HepG2 (cell line): ENCODE results near the gene PPP4R1. TPM values are rescaled to one million over a fixed set of nuclear protein-coding genes. Genes with fewer than 3 reads are reported as not detected.

Source experiments
- ATAC-seq: fragments of 200-7000 bp; cut with Tn5 transposase; 3 replicates; pipeline ENCODE4 v1.9.1; 2020; ENCODE audit warnings: mild to moderate bottlenecking, moderate library complexity
- BruUV-seq: library from RNA; stranded (reverse); fragments of 400-500 nt; replicated peaks from 2 replicates; lab custom pipeline; 2021; lab: Mats Ljungman, UMichigan
- CTCF ChIA-PET: fragments of 300-600 bp; formaldehyde crosslinking; extraction: SDS; loops from one replicate; lab custom pipeline; 2021; ENCODE audit warnings: low total read pairs, inconsistent platforms, low intra/inter-chr PET ratio; lab: Yijun Ruan, JAX
- POLR2A ChIA-PET: fragments of 350-600 bp; sonication (Branson Sonifier 250); formaldehyde crosslinking; loops from one replicate; lab custom pipeline; 2020; ENCODE audit warnings: antibody characterized with exemption, inconsistent platforms; lab: Yijun Ruan, JAX
- DNase-seq: peaks from one replicate; pipeline ENCODE4 v3.0.0-alpha.2; 2015; ENCODE audit warnings: low spot score
- FAIRE-seq: peaks from 3 replicates; lab custom pipeline; 2011; peaks lifted over from hg19 to GRCh38; lab: Jason Lieb, UNC
- H2AFZ ChIP-seq: one replicate; pipeline ENCODE4 v1.6.1; 2011; ENCODE audit warnings: low read length, inconsistent platforms
- H3K27ac ChIP-seq: fragments of 300-600 bp; 3 replicates; pipeline ENCODE4 v1.8.0; 2011; ENCODE audit warnings: mixed run types, mild to moderate bottlenecking, mixed read lengths, low read length, inconsistent platforms; ENCODE audit not compliant: insufficient read depth; ENCODE audit errors: extremely low read length
- H3K27me3 ChIP-seq, 2 experiments: fragments of 200-600 bp in 1 of 2; 2 replicates in 1 of 2; 3 replicates in 1 of 2; pipeline versions ENCODE4 v1.6.0 to v1.8.0; 2011; ENCODE audit warnings: low read length in 2 of 2, mild to moderate bottlenecking in 2 of 2, moderate library complexity in 2 of 2, inconsistent platforms in 1 of 2; ENCODE audit not compliant: insufficient read depth in 2 of 2, control insufficient read depth in 1 of 2
- H3K36me3 ChIP-seq, 2 experiments: fragments of 200-600 bp in 1 of 2; replicated peaks in 1 of 2; 2 replicates in 1 of 2; 3 replicates in 1 of 2; pipeline versions ENCODE4 v1.5.1 to v1.8.0; 2011; ENCODE audit warnings: low read length in 2 of 2, inconsistent platforms in 1 of 2; ENCODE audit not compliant: insufficient read depth in 2 of 2, control insufficient read depth in 1 of 2
- H3K4me1 ChIP-seq: 2 replicates; pipeline ENCODE4 v1.5.1; 2012; ENCODE audit warnings: low read length, inconsistent platforms; ENCODE audit not compliant: insufficient read depth
- H3K4me2 ChIP-seq: 2 replicates; pipeline ENCODE4 v1.6.0; 2011; ENCODE audit warnings: low read depth, low read length, inconsistent platforms
- H3K4me3 ChIP-seq, 3 experiments: fragments of 200-600 bp in 1 of 3; sonication (generic), shearing (Covaris generic) in 1 of 3; replicated peaks in 1 of 3; 2 replicates each; pipeline ENCODE4 v1.5.1; 2011 to 2016; ENCODE audit warnings: low read length in 3 of 3, inconsistent platforms in 2 of 3, low read depth in 2 of 3, mild to moderate bottlenecking in 2 of 3, control low read depth in 1 of 3, mixed read lengths in 1 of 3; ENCODE audit not compliant: insufficient read depth in 1 of 3
- H3K79me2 ChIP-seq: one replicate; pipeline ENCODE4 v1.6.1; 2011; ENCODE audit warnings: low read length, inconsistent platforms; ENCODE audit not compliant: insufficient read depth
- H3K9ac ChIP-seq: 2 replicates; pipeline ENCODE4 v1.6.0; 2011; ENCODE audit warnings: mild to moderate bottlenecking, low read depth, low read length, inconsistent platforms; ENCODE audit not compliant: insufficient read depth
- H3K9me3 ChIP-seq: 2 replicates; pipeline ENCODE4 v1.5.1; 2012; ENCODE audit warnings: mild to moderate bottlenecking, low read length
- H4K20me1 ChIP-seq: 2 replicates; pipeline ENCODE4 v1.6.0; 2011; ENCODE audit warnings: inconsistent platforms, mild to moderate bottlenecking, low read length, moderate library complexity; ENCODE audit not compliant: insufficient read depth
- HNF1A ChIP-seq, 2 experiments: sonication (generic) in 1 of 2; formaldehyde crosslinking in 1 of 2; IDR thresholded peaks; 2 replicates each; pipeline versions ENCODE4 v1.4.0 to v1.6.1; 2016 to 2020; ENCODE audit warnings: borderline replicate concordance in 1 of 2, low read depth in 1 of 2, mild to moderate bottlenecking in 1 of 2, missing genetic modification reagents in 1 of 2
- MEF2D ChIP-seq: sonication (generic); formaldehyde crosslinking; IDR thresholded peaks from 2 replicates; pipeline ENCODE4 v1.5.1; 2020; ENCODE audit warnings: mild to moderate bottlenecking, missing genetic modification reagents
- PAXIP1 ChIP-seq: sonication (generic); formaldehyde crosslinking; conservative IDR thresholded peaks from 2 replicates; pipeline ENCODE4 v1.4.0; 2020; ENCODE audit warnings: mild to moderate bottlenecking, missing genetic modification reagents, moderate library complexity
- PPARG ChIP-seq: conservative IDR thresholded peaks from 2 replicates; pipeline ENCODE4 v1.6.1; 2016; ENCODE audit warnings: missing biosample characterization, missing genetic modification reagents
- RAD21 ChIP-seq: fragments of 450-650 bp; formaldehyde crosslinking; IDR thresholded peaks from 2 replicates; pipeline ENCODE4 v1.5.0; 2020; ENCODE audit warnings: mild to moderate bottlenecking
- SAP130 ChIP-seq: IDR thresholded peaks from 2 replicates; pipeline ENCODE4 v1.6.1; 2016; ENCODE audit warnings: low read depth
- TBX2 ChIP-seq: sonication (generic); formaldehyde crosslinking; IDR thresholded peaks from 2 replicates; pipeline ENCODE4 v1.5.0; 2020; ENCODE audit warnings: missing genetic modification reagents, mild to moderate bottlenecking, borderline replicate concordance
- U2AF2 ChIP-seq: fragments of 200-400 bp; formaldehyde crosslinking; IDR thresholded peaks from 2 replicates; pipeline ENCODE4 v1.6.1; 2017; ENCODE audit warnings: low read depth, mild to moderate bottlenecking, low read length
- ZNF850 ChIP-seq: sonication (generic); formaldehyde crosslinking; conservative IDR thresholded peaks from 2 replicates; pipeline ENCODE4 v1.9.0; 2021; ENCODE audit warnings: mild to moderate bottlenecking, missing genetic modification reagents
- WGBS: methylation state at CpG from one replicate; pipeline ENCODE4 v1.1.6; 2017; ENCODE audit warnings: low lambda C conversion rate; 5-methylcytosine and 5-hydroxymethylcytosine counted together
- in situ Hi-C: cut with HindIII; loops from 2 replicates; pipeline ENCODE4 v1.10.0; 2017; ENCODE audit warnings: low pct_unique_long_range_greater_than_20kb; ENCODE audit not compliant: extremely low pct_ligation_motif_present
- intact Hi-C: fragments of 100-400 bp; cut with micrococcal nuclease; formaldehyde crosslinking; loops from one replicate; pipeline ENCODE4 v1.10.0; 2022; ENCODE audit not compliant: unreplicated experiment
- polyA plus RNA-seq, 8 experiments: library from polyadenylated mRNA; depleted of rRNA in 3 of 8; stranded (reverse) in 7 of 8; unstranded in 1 of 8; fragments of >200 nt; fragmentation: Illumina TruSeq in 4 of 8; extraction: Trizol in 4 of 8; gene quantifications; 2 replicates each; pipeline versions ENCODE4 v1.2.1 to v1.2.3, GENCODE V29; 2011 to 2016; ENCODE audit warnings: low read depth in 4 of 8, missing spikeins in 1 of 8, mixed read lengths in 1 of 8; ENCODE audit not compliant: insufficient read depth in 1 of 8
- total RNA-seq, 5 experiments: library from RNA; depleted of rRNA; stranded (reverse); fragments of >200 nt; fragmentation: Illumina TruSeq; extraction: Trizol; gene quantifications; 2 replicates each; pipeline ENCODE4 v1.2.3, GENCODE V29; 2016; ENCODE audit warnings: low read depth in 1 of 5
- TF ChIP-seq, protein P1 (sequence below): IDR thresholded peaks from 2 replicates; pipeline ENCODE4 v1.6.1; 2018; ENCODE audit warnings: missing genetic modification reagents

The PPP4R1 gene
- total and polyA plus RNA-seq, 2 of the 13 experiments (the other 11 are each of a cell fraction or from before 2014, with no cell fraction given) = 66.5 to 72.4 TPM

DNA sequence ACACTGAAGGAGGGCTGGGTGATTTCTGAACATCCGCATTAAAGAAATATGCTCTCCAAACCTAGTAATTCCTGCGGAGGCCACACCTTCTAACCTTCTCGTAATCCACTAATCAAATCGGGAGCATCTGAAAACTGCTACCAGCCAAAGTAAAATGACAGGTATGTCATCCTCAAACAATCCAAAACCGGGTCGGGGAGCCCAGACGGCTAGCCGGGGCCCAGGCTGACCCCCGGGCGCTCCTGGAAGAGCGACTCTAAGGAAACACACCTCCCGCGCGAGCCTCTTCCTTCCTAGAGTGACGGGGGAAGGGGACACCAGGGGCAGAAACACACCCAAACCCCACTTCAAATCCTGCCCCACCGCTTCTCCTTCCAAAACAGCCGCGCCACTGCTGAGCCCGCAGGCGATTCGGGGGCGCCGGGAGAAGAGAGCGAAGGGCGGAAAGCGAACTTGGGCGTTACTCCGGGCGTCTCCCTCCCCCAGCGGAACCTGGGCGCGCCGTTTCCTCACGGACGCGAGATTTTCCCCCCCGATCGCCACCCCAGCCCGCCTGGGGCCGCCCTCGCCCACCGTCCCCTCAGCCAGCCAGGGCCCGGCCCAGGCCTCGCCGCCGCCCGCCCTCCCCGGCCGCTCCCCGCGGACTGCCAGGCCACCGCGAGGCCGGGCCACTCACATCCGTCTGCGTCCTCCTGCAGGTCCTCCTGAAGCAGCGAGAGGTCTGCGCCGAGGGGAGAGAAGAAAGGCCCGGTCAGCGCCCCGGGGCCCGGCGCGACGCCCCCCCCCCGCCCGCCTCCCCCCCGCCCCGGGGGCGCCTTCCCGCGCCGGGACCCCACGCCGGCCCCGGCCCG, 584 bp downstream of the PPP4R1 start:
- no TSS peak for BruUV-seq
- peaks cover 5% of the 10 kb centered on the region; the same call in 1 of the 2 replicates for H4K20me1 ChIP-seq
- peak overlapping the region; percentile 87 for H3K9ac ChIP-seq
- H3K9me3 ChIP-seq = no peaks in the 10 kb centered on the region
- in situ Hi-C loops = loop anchor here (10.0 kb wide), 1 partner anchor 61 kb away; no protein-coding TSS in a partner anchor
- H3K27me3 ChIP-seq = no peaks in the 10 kb centered on the region
- peak overlapping the region; percentile 67 for H3K4me2 ChIP-seq
- H3K36me3 ChIP-seq = peaks cover 2 to 8% of the 10 kb centered on the region in 2 experiments; a peak in 3 of 5 replicates
- H3K27ac ChIP-seq = peak overlapping the region; percentile 81
- peaks cover 68% of the 10 kb centered on the region for H3K4me1 ChIP-seq
- ATAC-seq = peak; percentile 72
- intact Hi-C loops = loop anchor here (1.0 to 5.0 kb wide), 4 partner anchors 36 to 299 kb away; partner anchors contain the start of gene VAPA
- WGBS = 1% methylated on average over 41 of the region's 78 CpGs
- POLR2A ChIA-PET = interaction anchor here (1.3 kb wide), 1 partner anchor 14 kb away, joined by 3 read pairs; no protein-coding TSS in a partner anchor
- FAIRE-seq = no peak
- DNase-seq = peak; percentile 39
- no peak overlapping the region for H2AFZ ChIP-seq
- CTCF ChIA-PET = no interaction called here
- H3K79me2 ChIP-seq = peaks cover 49% of the 10 kb centered on the region
- H3K4me3 ChIP-seq = peak overlapping the region; percentile 93 to 99 (median 94)
- TF ChIP-seq U2AF2 (no peak), ZNF850 (no peak), TBX2 (CRISPR knock-in tag) (peak; percentile 45; the same call in 1 of the 2 replicates), SAP130 (CRISPR knock-in tag) (peak; percentile 34; the same call in 1 of the 2 replicates), HNF1A (IDR thresholded peaks at IDR 0.05; ENCODE audit: low read depth) (no peak), HNF1A (CRISPR knock-in tag; IDR thresholded peaks at IDR 0.05; ENCODE audit: borderline replicate concordance) (0 out of 2 replicates have a peak, but pooled peaks have one; percentile 6), PPARG (CRISPR knock-in tag) (no peak), PAXIP1 (CRISPR knock-in tag) (no peak), RAD21 (CRISPR knock-in tag) (no peak; the same call in 1 of the 2 replicates), MEF2D (CRISPR knock-in tag) (0 out of 2 replicates have a peak, but pooled peaks have one; percentile 35)
- TF ChIP-seq, protein P1, sequence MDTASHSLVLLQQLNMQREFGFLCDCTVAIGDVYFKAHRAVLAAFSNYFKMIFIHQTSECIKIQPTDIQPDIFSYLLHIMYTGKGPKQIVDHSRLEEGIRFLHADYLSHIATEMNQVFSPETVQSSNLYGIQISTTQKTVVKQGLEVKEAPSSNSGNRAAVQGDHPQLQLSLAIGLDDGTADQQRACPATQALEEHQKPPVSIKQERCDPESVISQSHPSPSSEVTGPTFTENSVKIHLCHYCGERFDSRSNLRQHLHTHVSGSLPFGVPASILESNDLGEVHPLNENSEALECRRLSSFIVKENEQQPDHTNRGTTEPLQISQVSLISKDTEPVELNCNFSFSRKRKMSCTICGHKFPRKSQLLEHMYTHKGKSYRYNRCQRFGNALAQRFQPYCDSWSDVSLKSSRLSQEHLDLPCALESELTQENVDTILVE (CRISPR knock-in tag) = peak; percentile 40; the same call in 1 of the 2 replicates
